ENCODE results near the gene MED29.
"Not testable (repeated sequence)": the region's sequence is repeated elsewhere in the genome, so short reads cannot be mapped to it uniquely, and the experiment has no call there.

Gene MED29

GRCh38 chr19:39372047-39372802 is 19.0 kb upstream of the MED29 start:
- peak; percentile 69 for DNase-seq (ENCODE audit: low spot score)

- no peak for DNase-seq (ENCODE audit: low spot score)
Measured at GRCh38 chr19:39372941-39373340, 18.2 kb upstream of the MED29 start.

GRCh38 chr19:39375929-39376328 is 15.2 kb upstream of the MED29 start:
- DNase-seq (ENCODE audit: low spot score) = no peak

- no peak for DNase-seq (ENCODE audit: low spot score)
Measured at GRCh38 chr19:39377373-39378362, 13.5 kb upstream of the MED29 start.

GRCh38 chr19:39379366-39379765 is 11.8 kb upstream of the MED29 start:
- not testable (repeated sequence) for DNase-seq (ENCODE audit: low spot score)

GRCh38 chr19:39379865-39380396 is 11.2 kb upstream of the MED29 start:
- peak; percentile 64 for DNase-seq (ENCODE audit: low spot score)

- no peak for DNase-seq (ENCODE audit: low spot score)
Measured at GRCh38 chr19:39380521-39381502, 10.4 kb upstream of the MED29 start.

GRCh38 chr19:39381910-39382611 is 9.1 kb upstream of the MED29 start:
- DNase-seq (ENCODE audit: low spot score) = no peak

GRCh38 chr19:39382991-39383828 is 8.0 kb upstream of the MED29 start:
- no peak for DNase-seq (ENCODE audit: low spot score)

- DNase-seq (ENCODE audit: low spot score) = no peak
Measured at GRCh38 chr19:39384839-39385568, 6.2 kb upstream of the MED29 start.

GRCh38 chr19:39385629-39386411 is 5.4 kb upstream of the MED29 start:
- no peak for DNase-seq (ENCODE audit: low spot score)

- DNase-seq (ENCODE audit: low spot score) = no peak
Measured at GRCh38 chr19:39386557-39386956, 4.6 kb upstream of the MED29 start.

GRCh38 chr19:39388657-39389056 is 2.5 kb upstream of the MED29 start:
- no peak for DNase-seq (ENCODE audit: low spot score)

- DNase-seq (ENCODE audit: low spot score) = no peak
Measured at GRCh38 chr19:39389631-39390414, 1.4 kb upstream of the MED29 start.

- peak; percentile 60 for DNase-seq (ENCODE audit: low spot score)
Measured at GRCh38 chr19:39390451-39390750, 777 bp upstream of the MED29 start.

- DNase-seq (ENCODE audit: low spot score) = peak; percentile 77
Measured at GRCh38 chr19:39397360-39398296, 6.5 kb downstream of the MED29 start.

All from pons (tissue), 1 donor.